Lower leg skin (tissue), 3 donors: Measurements from ENCODE around the gene KIF5C.

ENCODE experiments used
- CTCF ChIP-seq, 3 donors: fragments of 450-650 bp; IDR thresholded peaks; one replicate each; pipeline ENCODE4 v1.5.1; 2016; ENCODE audit warnings: antibody characterized with exemption in 3 of 3, mild to moderate bottlenecking in 3 of 3, moderate library complexity in 2 of 3
- POLR2A ChIP-seq, 2 donors: fragments of 450-650 bp; IDR thresholded peaks; one replicate each; pipeline ENCODE4 v1.6.1; 2016 to 2017; ENCODE audit warnings: antibody characterized with exemption in 2 of 2, mild to moderate bottlenecking in 1 of 2, moderate library complexity in 1 of 2

GRCh38 chr2:148926981-148927401 is 52.0 kb downstream of the KIF5C start:
- TF ChIP-seq CTCF (IDR thresholded peaks at IDR 0.05) = no peak
- TF ChIP-seq POLR2A (IDR thresholded peaks at IDR 0.05) = no peak
